ENCODE data around the gene PAWR. TPM values are rescaled to one million over a fixed set of nuclear protein-coding genes. Genes with fewer than 3 reads are reported as not detected.
A peak's percentile ranks its signal among the peaks of the same experiment; 100 is the strongest.

Gene PAWR
- polyA plus RNA-seq, 2 of the 4 experiments (the other 2 are of a cell fraction), result 40.8 to 55.2 TPM

DNA sequence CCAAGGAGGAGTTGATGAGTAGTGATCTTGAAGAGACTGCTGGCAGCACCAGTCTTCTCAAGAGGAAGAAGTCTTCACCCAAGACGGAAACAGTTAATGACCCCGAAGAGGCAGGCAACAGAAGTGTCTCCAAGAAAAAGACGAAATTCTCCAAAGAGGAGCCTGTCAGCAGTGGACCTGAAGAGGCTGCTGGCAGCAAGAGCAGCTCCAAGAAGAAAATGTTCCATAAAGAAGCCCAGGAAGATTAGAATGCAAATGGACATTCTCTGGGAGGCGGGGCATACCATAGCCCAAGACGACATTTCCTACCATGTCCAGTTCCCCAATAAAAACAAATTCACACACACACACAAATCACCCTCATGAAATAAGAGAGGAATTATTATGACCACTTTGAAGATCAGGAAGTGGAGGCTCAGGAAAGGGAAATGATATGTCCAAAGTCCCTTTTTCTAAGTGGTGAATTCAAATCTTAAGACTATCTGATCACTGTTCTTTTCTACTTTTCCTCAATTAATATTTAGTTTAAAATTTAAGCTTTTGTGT is 131.8 kb downstream of the PAWR start:
- peaks cover 29% of the 10 kb centered on the region for H3K4me1 ChIP-seq
- WGBS (ENCODE audit: missing lambda C conversion rate), result 96% methylated on average over 5 of the region's 5 CpGs
- H3K4me2 ChIP-seq, result no peak overlapping the region
- no peak for FAIRE-seq
- no peak for DNase-seq (ENCODE audit: low read depth in 1 of 2, low spot score in 1 of 2)
- no peak for TF ChIP-seq MAFK (IDR thresholded peaks at IDR 0.05; ENCODE audit: partially characterized antibody)
- TF ChIP-seq NR3C1 (IDR thresholded peaks at IDR 0.05), result no peak
- no peak for TF ChIP-seq CHD2 (IDR thresholded peaks at IDR 0.05; ENCODE audit: low read length, partially characterized antibody)
- TF ChIP-seq ZNF302 (CRISPR knock-in tag; IDR thresholded peaks at IDR 0.05), result no peak
- TF ChIP-seq POLR2AphosphoS2 (conservative IDR thresholded peaks at IDR 0.05; ENCODE audit: low read length), result no peak
- no peak for TF ChIP-seq NFE2L2 (conservative IDR thresholded peaks at IDR 0.05; ENCODE audit: low read length)
- TF ChIP-seq GATA3 (IDR thresholded peaks at IDR 0.05; ENCODE audit: borderline replicate concordance), result no peak
- TF ChIP-seq, protein P1, sequence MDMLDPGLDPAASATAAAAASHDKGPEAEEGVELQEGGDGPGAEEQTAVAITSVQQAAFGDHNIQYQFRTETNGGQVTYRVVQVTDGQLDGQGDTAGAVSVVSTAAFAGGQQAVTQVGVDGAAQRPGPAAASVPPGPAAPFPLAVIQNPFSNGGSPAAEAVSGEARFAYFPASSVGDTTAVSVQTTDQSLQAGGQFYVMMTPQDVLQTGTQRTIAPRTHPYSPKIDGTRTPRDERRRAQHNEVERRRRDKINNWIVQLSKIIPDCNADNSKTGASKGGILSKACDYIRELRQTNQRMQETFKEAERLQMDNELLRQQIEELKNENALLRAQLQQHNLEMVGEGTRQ (IDR thresholded peaks at IDR 0.05), result no peak
- TF ChIP-seq ZC3H11A (IDR thresholded peaks at IDR 0.05), result no peak
- TF ChIP-seq, protein P2, sequence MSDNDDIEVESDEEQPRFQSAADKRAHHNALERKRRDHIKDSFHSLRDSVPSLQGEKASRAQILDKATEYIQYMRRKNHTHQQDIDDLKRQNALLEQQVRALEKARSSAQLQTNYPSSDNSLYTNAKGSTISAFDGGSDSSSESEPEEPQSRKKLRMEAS (IDR thresholded peaks at IDR 0.05), result no peak
- TF ChIP-seq, protein P3, sequence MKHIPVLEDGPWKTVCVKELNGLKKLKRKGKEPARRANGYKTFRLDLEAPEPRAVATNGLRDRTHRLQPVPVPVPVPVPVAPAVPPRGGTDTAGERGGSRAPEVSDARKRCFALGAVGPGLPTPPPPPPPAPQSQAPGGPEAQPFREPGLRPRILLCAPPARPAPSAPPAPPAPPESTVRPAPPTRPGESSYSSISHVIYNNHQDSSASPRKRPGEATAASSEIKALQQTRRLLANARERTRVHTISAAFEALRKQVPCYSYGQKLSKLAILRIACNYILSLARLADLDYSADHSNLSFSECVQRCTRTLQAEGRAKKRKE (CRISPR knock-in tag; IDR thresholded peaks at IDR 0.05; ENCODE audit: low read depth), result no peak
- no peak for TF ChIP-seq EHMT2 (IDR thresholded peaks at IDR 0.05; ENCODE audit: low read depth)
- TF ChIP-seq, protein P4, sequence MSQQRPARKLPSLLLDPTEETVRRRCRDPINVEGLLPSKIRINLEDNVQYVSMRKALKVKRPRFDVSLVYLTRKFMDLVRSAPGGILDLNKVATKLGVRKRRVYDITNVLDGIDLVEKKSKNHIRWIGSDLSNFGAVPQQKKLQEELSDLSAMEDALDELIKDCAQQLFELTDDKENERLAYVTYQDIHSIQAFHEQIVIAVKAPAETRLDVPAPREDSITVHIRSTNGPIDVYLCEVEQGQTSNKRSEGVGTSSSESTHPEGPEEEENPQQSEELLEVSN (IDR thresholded peaks at IDR 0.05; ENCODE audit: borderline replicate concordance, low read depth), result no peak
- no peak for TF ChIP-seq EHF (CRISPR knock-in tag; IDR thresholded peaks at IDR 0.05)
- no peak for TF ChIP-seq FOSB (CRISPR knock-in tag; IDR thresholded peaks at IDR 0.05)
- TF ChIP-seq HOXB5 (CRISPR knock-in tag; IDR thresholded peaks at IDR 0.05), result no peak
- H3K27ac ChIP-seq, result 0 out of 6 replicates have a peak overlapping the region, but pooled peaks of 1 of the 2 experiments have one; percentile 1
- ChIA-PET POLR2A (no interaction called here), CTCF (interaction anchor here (1.1 to 2.2 kb wide), 6 partner anchors 8 to 179 kb away, joined by 3 to 6 read pairs (median 4); no protein-coding TSS in a partner anchor)
- no peak overlapping the region for H3K4me3 ChIP-seq
- H3K9me3 ChIP-seq, result no peaks in the 10 kb centered on the region
- ATAC-seq, result no peak

DNA sequence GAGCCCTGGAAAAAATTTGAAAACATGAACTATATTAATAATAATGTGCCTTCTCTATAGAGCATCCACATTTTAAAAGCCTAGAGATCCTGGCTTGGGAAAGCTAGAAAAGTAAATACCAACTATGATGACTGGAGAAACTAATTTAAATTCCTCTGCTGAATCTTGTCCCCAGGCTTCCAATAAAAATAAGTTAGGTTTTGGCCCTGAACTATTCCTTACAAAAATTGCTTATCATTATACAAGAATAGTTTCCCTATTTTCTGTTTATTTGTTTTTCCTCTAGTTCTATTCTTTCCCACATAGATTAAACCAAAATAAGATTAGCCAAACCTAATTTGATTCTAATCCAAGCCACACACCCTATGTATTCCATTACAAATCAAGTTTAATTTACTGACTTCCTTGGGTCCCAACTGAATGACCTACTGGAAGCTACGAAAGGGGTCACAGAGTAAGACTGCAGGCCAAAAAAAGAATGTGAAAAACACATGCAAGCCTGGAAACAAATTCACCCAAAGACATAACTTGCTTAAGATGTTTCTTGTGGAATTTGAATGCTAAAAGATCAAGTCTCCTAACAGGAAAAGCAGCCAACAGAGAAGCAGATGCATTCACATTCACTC is 133.0 kb downstream of the PAWR start:
- CTCF ChIA-PET, result interaction anchor here (1.0 to 1.9 kb wide), 6 partner anchors 9 to 180 kb away, joined by 3 to 5 read pairs (median 4); partner anchors contain the start of gene PAWR
- no peak for TF ChIP-seq GATA3 (IDR thresholded peaks at IDR 0.05; ENCODE audit: borderline replicate concordance)
- 85% methylated on average over 1 of the region's 1 CpG for WGBS (ENCODE audit: missing lambda C conversion rate)
- Histone ChIP-seq H3K9me3 (peaks cover 2% of the 10 kb centered on the region; the same call in 1 of the 3 replicates), H3K4me1 (peaks cover 29% of the 10 kb centered on the region), H3K27ac (0 out of 6 replicates have a peak overlapping the region, but pooled peaks of 1 of the 2 experiments have one; percentile 35), H3K4me2 (no peak overlapping the region), H3K4me3 (no peak overlapping the region)
- no peak for FAIRE-seq
- ATAC-seq, result no peak
- no peak for DNase-seq (ENCODE audit: low read depth in 1 of 2, low spot score in 1 of 2)
- POLR2A ChIA-PET, result no interaction called here

DNA sequence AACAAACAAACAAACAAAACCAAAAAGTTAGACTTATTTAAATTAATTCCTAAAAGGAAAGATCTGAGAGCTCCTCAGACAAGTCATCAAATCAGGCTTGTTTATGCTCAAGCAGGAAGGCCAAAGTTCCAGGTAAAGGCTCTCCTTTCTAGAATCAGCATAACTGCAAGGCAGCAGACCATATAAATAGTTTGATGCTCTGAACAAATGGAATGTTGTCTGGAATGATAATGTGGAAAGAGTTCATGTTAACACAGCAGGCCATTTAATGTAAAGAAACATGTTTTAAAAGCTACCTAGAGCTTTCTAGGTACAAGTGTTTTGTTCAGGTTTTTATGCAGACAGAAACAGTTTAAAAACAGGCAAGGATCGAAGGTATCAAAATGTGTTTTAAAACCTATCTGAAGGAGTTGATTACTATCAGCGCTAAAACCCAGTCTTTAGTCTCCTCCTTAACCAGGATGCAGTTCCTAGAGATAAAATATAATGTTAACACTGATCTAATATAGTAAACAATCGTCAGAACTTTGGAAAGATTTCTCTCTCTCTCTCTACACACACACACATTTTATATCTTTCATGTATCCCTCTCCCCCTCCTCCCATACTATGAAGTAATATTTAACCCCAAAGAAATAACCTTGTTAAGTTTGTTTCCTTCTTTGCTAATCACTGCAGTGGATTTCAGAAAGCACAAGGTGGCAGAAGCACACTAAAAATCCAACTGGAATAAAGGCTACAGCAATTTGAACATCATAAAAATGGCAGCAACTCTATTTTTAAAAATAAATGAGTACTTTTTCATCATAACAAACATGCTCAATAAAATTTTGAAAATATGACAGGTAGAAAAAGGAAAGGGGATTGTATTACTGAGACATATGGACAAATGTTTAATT is 135.5 kb downstream of the PAWR start:
- ChIA-PET CTCF (interaction anchor here (0.6 to 1.8 kb wide), 5 partner anchors 133 to 632 kb away, joined by 3 to 9 read pairs (median 3); no protein-coding TSS in a partner anchor), POLR2A (no interaction called here)
- 0 out of 6 replicates have a peak overlapping the region, but pooled peaks of 1 of the 2 experiments have one; percentile 8 for H3K27ac ChIP-seq
- no peak overlapping the region for H3K4me2 ChIP-seq
- ATAC-seq (peak; percentile 73 to 74; a peak in 4 of 6 replicates), DNase-seq (ENCODE audit: low read depth in 1 of 2, low spot score in 1 of 2) (peak in 1 of 2 experiments; percentile 66), FAIRE-seq (peak; percentile 79)
- H3K4me3 ChIP-seq, result no peak overlapping the region
- H3K4me1 ChIP-seq, result peaks cover 23% of the 10 kb centered on the region
- H3K9me3 ChIP-seq, result peaks cover 27% of the 10 kb centered on the region
- 68% methylated on average over 3 of the region's 3 CpGs for WGBS (ENCODE audit: missing lambda C conversion rate)
- TF ChIP-seq CBX8 (IDR thresholded peaks at IDR 0.05), result no peak
- peak; percentile 81 to 83 for TF ChIP-seq RAD21 (conservative IDR thresholded peaks at IDR 0.05 in 1 of 2, IDR thresholded peaks at IDR 0.05 in 1 of 2)
- no peak for TF ChIP-seq RARB (CRISPR knock-in tag; IDR thresholded peaks at IDR 0.05)
- no peak for TF ChIP-seq NR3C1 (IDR thresholded peaks at IDR 0.05)
- no peak for TF ChIP-seq KDM5A (IDR thresholded peaks at IDR 0.05)
- TF ChIP-seq FOXS1 (CRISPR knock-in tag; IDR thresholded peaks at IDR 0.05), result 0 out of 2 replicates have a peak, but pooled peaks have one; percentile 26
- TF ChIP-seq EP300 (IDR thresholded peaks at IDR 0.05), result no peak
- TF ChIP-seq, protein P5, sequence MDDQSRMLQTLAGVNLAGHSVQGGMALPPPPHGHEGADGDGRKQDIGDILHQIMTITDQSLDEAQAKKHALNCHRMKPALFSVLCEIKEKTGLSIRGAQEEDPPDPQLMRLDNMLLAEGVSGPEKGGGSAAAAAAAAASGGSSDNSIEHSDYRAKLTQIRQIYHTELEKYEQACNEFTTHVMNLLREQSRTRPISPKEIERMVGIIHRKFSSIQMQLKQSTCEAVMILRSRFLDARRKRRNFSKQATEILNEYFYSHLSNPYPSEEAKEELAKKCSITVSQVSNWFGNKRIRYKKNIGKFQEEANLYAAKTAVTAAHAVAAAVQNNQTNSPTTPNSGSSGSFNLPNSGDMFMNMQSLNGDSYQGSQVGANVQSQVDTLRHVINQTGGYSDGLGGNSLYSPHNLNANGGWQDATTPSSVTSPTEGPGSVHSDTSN (IDR thresholded peaks at IDR 0.05), result no peak
- no peak for TF ChIP-seq SREBF2 (IDR thresholded peaks at IDR 0.05)
- TF ChIP-seq MAZ (IDR thresholded peaks at IDR 0.05; ENCODE audit: borderline replicate concordance, low read depth, low read length), result no peak
- TF ChIP-seq, protein P6, sequence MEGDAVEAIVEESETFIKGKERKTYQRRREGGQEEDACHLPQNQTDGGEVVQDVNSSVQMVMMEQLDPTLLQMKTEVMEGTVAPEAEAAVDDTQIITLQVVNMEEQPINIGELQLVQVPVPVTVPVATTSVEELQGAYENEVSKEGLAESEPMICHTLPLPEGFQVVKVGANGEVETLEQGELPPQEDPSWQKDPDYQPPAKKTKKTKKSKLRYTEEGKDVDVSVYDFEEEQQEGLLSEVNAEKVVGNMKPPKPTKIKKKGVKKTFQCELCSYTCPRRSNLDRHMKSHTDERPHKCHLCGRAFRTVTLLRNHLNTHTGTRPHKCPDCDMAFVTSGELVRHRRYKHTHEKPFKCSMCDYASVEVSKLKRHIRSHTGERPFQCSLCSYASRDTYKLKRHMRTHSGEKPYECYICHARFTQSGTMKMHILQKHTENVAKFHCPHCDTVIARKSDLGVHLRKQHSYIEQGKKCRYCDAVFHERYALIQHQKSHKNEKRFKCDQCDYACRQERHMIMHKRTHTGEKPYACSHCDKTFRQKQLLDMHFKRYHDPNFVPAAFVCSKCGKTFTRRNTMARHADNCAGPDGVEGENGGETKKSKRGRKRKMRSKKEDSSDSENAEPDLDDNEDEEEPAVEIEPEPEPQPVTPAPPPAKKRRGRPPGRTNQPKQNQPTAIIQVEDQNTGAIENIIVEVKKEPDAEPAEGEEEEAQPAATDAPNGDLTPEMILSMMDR (IDR thresholded peaks at IDR 0.05), result peak; percentile 69
